Endothelial cell of umbilical vein (primary cell): ENCODE measurements around the gene DPP6. TPM values are rescaled to one million over a fixed set of nuclear protein-coding genes. Genes with fewer than 3 reads are reported as not detected.

Experiments used
- BruUV-seq: library from RNA; stranded (reverse); fragments of 400-500 nt; replicated peaks from 2 replicates; lab custom pipeline; 2021; lab: Mats Ljungman, UMichigan
- CTCF ChIA-PET: fragments of 300-600, 350-600 bp; sonication (Branson Sonifier 250); formaldehyde crosslinking; loops from one replicate; lab custom pipeline; 2021; ENCODE audit warnings: antibody characterized with exemption, inconsistent platforms; lab: Charles Lee
- POLR2A ChIA-PET: fragments of 300-600, 350-600 bp; sonication (Branson Sonifier 250); formaldehyde crosslinking; loops from one replicate; lab custom pipeline; 2021; ENCODE audit warnings: antibody characterized with exemption, inconsistent platforms; lab: Charles Lee
- DNase-seq: peaks from one replicate; pipeline ENCODE4 v3.0.0-alpha.2; 2011; ENCODE audit warnings: low read depth, low spot score
- FAIRE-seq: peaks from 2 replicates; lab custom pipeline; 2011; peaks lifted over from hg19 to GRCh38; lab: Jason Lieb, UNC
- H2AFZ ChIP-seq: 2 replicates; pipeline ENCODE4 v1.6.0; 2012; ENCODE audit warnings: low read depth, low read length, control low read depth, inconsistent platforms
- H3K27ac ChIP-seq: 2 replicates; pipeline ENCODE4 v1.5.1; 2011; ENCODE audit warnings: low read depth, mild to moderate bottlenecking, control low read depth, low read length, moderate library complexity; ENCODE audit not compliant: insufficient read depth
- H3K27me3 ChIP-seq, 2 experiments: 2 replicates each; pipeline versions ENCODE4 v1.6.0 to v1.6.1; 2011; ENCODE audit warnings: low read length in 2 of 2, mixed read lengths in 1 of 2; ENCODE audit not compliant: control insufficient read depth in 2 of 2, insufficient read depth in 2 of 2
- H3K36me3 ChIP-seq, 2 experiments: 2 replicates in 1 of 2; 3 replicates in 1 of 2; pipeline ENCODE4 v1.5.1; 2011; ENCODE audit warnings: low read length in 2 of 2, mild to moderate bottlenecking in 1 of 2, moderate library complexity in 1 of 2; ENCODE audit not compliant: control insufficient read depth in 2 of 2, insufficient read depth in 2 of 2; ENCODE audit errors: extremely low read depth in 1 of 2
- H3K4me1 ChIP-seq: 3 replicates; pipeline ENCODE4 v1.5.1; 2011; ENCODE audit warnings: mild to moderate bottlenecking, low read length; ENCODE audit not compliant: control insufficient read depth, insufficient read depth; ENCODE audit errors: extremely low read depth
- H3K4me2 ChIP-seq: 2 replicates; pipeline ENCODE4 v1.6.1; 2011; ENCODE audit warnings: low read length, control low read depth, mixed read lengths; ENCODE audit not compliant: insufficient read depth
- H3K4me3 ChIP-seq, 3 experiments: fragments of 200-600 bp in 1 of 3; sonication (generic), shearing (Covaris generic) in 1 of 3; replicated peaks in 1 of 3; 2 replicates each; pipeline ENCODE4 v1.5.1; 2011 to 2016; ENCODE audit warnings: control low read depth in 3 of 3, low read length in 3 of 3, mild to moderate bottlenecking in 2 of 3, inconsistent platforms in 1 of 3, low read depth in 1 of 3, moderate library complexity in 1 of 3; ENCODE audit not compliant: insufficient read depth in 1 of 3
- H3K79me2 ChIP-seq: 2 replicates; pipeline ENCODE4 v1.6.0; 2012; ENCODE audit warnings: low read length, inconsistent platforms; ENCODE audit not compliant: control insufficient read depth, insufficient read depth
- H3K9ac ChIP-seq: replicated peaks from 2 replicates; pipeline ENCODE3; 2011; ENCODE audit warnings: low read length, control low read depth; ENCODE audit not compliant: insufficient read depth; ENCODE audit errors: extremely low read depth
- H3K9me1 ChIP-seq: replicated peaks from 3 replicates; pipeline ENCODE4 v1.6.0; 2011; ENCODE audit warnings: mild to moderate bottlenecking, low read length; ENCODE audit not compliant: control insufficient read depth, insufficient read depth; ENCODE audit errors: extremely low read depth
- H3K9me3 ChIP-seq: replicated peaks from 2 replicates; pipeline ENCODE4 v1.5.1; 2012; ENCODE audit warnings: low read length, inconsistent platforms; ENCODE audit not compliant: control insufficient read depth, insufficient read depth
- H4K20me1 ChIP-seq: replicated peaks from 2 replicates; pipeline ENCODE3; 2011; ENCODE audit warnings: mild to moderate bottlenecking, low read length; ENCODE audit not compliant: control insufficient read depth, insufficient read depth; ENCODE audit errors: extremely low read depth
- EZH2 ChIP-seq: IDR thresholded peaks from 2 replicates; pipeline ENCODE4 v1.6.1; 2012; ENCODE audit warnings: borderline replicate concordance, low read depth, mild to moderate bottlenecking, moderate library complexity, low read length, inconsistent platforms; ENCODE audit not compliant: severe bottlenecking
- FOS ChIP-seq: IDR thresholded peaks from 2 replicates; pipeline ENCODE4 v1.6.1; 2011; ENCODE audit warnings: mild to moderate bottlenecking, low read length, moderate library complexity, borderline replicate concordance; ENCODE audit not compliant: insufficient read depth
- GATA2 ChIP-seq: IDR thresholded peaks from 2 replicates; pipeline ENCODE4 v1.7.0; 2011; ENCODE audit warnings: low read depth, mild to moderate bottlenecking, moderate library complexity, mixed read lengths, low read length; ENCODE audit not compliant: insufficient read length, insufficient read depth
- JUN ChIP-seq: IDR thresholded peaks from 2 replicates; pipeline ENCODE4 v1.6.1; 2011; ENCODE audit warnings: borderline replicate concordance, low read depth; ENCODE audit not compliant: insufficient read length, insufficient read depth
- MAX ChIP-seq: IDR thresholded peaks from 2 replicates; pipeline ENCODE4 v1.6.1; 2011; ENCODE audit not compliant: insufficient read depth, insufficient read length
- MYC ChIP-seq: IDR thresholded peaks from one replicate; pipeline ENCODE4 v1.6.1; 2011; ENCODE audit warnings: mild to moderate bottlenecking, low read depth, low read length
- POLR2A ChIP-seq: IDR thresholded peaks from 2 replicates; pipeline ENCODE4 v1.6.1; 2012; ENCODE audit warnings: low read depth, mild to moderate bottlenecking, control low read depth, low read length
- POLR2AphosphoS5 ChIP-seq: IDR thresholded peaks from 2 replicates; pipeline ENCODE4 v1.6.1; 2012; ENCODE audit warnings: low read depth, mild to moderate bottlenecking, control low read depth, low read length, moderate library complexity; ENCODE audit not compliant: insufficient read depth
- dilution Hi-C: fragments of 300-500 bp; cut with MboI; formaldehyde crosslinking; loops from one replicate; pipeline ENCODE4 v1.15.0; 2019; ENCODE audit warnings: low sequenced_read_pairs; ENCODE audit not compliant: extremely low pct_ligation_motif_present
- intact Hi-C: fragments of 100-400 bp; cut with micrococcal nuclease; formaldehyde crosslinking; loops from one replicate; pipeline ENCODE4 v1.10.0; 2022
- polyA plus RNA-seq, 4 experiments: library from polyadenylated mRNA; depleted of rRNA in 3 of 4; stranded (reverse) in 3 of 4; unstranded in 1 of 4; fragments of >200 nt; gene quantifications; 2 replicates each; pipeline versions ENCODE4 v1.2.1 to v1.2.3, GENCODE V29; 2011 to 2012; ENCODE audit warnings: missing spikeins in 1 of 4
- total RNA-seq: library from RNA; stranded (reverse); gene quantifications from 2 replicates; pipeline ENCODE4 v1.2.3, GENCODE V29; 2021
- TF ChIP-seq, protein P1 (sequence below), 2 donors: IDR thresholded peaks; 1 replicate in 1 of 2; 2 replicates in 1 of 2; pipeline ENCODE4 v1.5.1; 2011; ENCODE audit warnings: low read length in 2 of 2, mild to moderate bottlenecking in 2 of 2, moderate library complexity in 2 of 2, control low read depth in 1 of 2, inconsistent platforms in 1 of 2, low read depth in 1 of 2; ENCODE audit not compliant: insufficient read depth in 1 of 2; ENCODE audit errors: extremely low read depth in 1 of 2

Gene DPP6
- total and polyA plus RNA-seq, 2 donors (not counting 3 experiments of a cell fraction or from before 2014, with no cell fraction given) = not detected

DNA sequence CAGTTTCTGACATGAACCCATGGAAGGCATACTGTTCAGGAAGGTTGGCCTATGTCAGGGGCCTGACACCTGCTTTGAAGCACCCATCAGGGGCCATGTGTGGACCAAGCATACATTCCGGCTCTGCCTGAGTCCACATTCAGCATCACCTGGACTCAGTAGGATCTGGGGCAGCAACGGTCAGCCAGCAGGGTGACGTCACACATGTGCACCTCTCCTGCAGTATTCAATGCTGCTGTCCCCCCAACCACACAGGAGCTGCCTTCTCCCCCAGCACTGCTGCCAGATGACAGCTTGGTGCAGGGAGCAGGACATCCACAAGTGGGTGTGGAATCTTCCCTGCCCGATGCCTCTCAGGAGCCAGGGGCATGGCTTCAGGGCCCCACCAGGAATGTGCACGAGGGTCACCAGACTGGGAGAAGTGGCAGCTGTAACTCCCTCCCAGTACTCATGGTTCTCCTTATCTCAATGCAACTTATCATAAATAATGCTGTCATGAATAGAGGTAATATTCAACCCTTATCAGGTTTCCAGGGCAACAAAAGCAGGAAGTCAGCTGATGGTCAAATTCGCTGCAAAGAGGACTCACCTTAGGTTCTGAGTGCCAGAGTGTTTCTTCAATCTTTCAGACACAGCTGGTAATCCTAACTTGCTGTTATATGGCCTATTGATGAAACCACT, 657.8 kb downstream of the DPP6 start:
- no peak for DNase-seq
- Histone ChIP-seq H2AFZ (no peak overlapping the region), H3K4me1 (no peaks in the 10 kb centered on the region), H4K20me1 (no peaks in the 10 kb centered on the region), H3K27me3 (no peaks in the 10 kb centered on the region), H3K79me2 (no peaks in the 10 kb centered on the region), H3K9me1 (no peaks in the 10 kb centered on the region), H3K9ac (no peak overlapping the region), H3K36me3 (no peaks in the 10 kb centered on the region), H3K27ac (no peak overlapping the region), H3K9me3 (peaks cover 2% of the 10 kb centered on the region), H3K4me2 (no peak overlapping the region), H3K4me3 (no peak overlapping the region)
- POLR2A ChIA-PET = no interaction called here
- intact Hi-C loops (no loop called here), dilution Hi-C loops (no loop called here)
- no TSS peak for BruUV-seq
- FAIRE-seq = no peak
- CTCF ChIA-PET = no interaction called here
- TF ChIP-seq MYC (no peak), FOS (no peak), MAX (no peak), GATA2 (no peak), JUN (no peak), POLR2AphosphoS5 (no peak), POLR2A (no peak), EZH2 (no peak)
- TF ChIP-seq, protein P1, sequence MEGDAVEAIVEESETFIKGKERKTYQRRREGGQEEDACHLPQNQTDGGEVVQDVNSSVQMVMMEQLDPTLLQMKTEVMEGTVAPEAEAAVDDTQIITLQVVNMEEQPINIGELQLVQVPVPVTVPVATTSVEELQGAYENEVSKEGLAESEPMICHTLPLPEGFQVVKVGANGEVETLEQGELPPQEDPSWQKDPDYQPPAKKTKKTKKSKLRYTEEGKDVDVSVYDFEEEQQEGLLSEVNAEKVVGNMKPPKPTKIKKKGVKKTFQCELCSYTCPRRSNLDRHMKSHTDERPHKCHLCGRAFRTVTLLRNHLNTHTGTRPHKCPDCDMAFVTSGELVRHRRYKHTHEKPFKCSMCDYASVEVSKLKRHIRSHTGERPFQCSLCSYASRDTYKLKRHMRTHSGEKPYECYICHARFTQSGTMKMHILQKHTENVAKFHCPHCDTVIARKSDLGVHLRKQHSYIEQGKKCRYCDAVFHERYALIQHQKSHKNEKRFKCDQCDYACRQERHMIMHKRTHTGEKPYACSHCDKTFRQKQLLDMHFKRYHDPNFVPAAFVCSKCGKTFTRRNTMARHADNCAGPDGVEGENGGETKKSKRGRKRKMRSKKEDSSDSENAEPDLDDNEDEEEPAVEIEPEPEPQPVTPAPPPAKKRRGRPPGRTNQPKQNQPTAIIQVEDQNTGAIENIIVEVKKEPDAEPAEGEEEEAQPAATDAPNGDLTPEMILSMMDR (IDR thresholded peaks at IDR 0.05; ENCODE audit: extremely low read depth in 1 of 2, insufficient read depth in 1 of 2, low read depth in 1 of 2, low read length in 2 of 2) = no peak
